CD8-positive, alpha-beta memory T cell (primary cell): Measurements from ENCODE around the gene POC1B. TPM values are rescaled to one million over a fixed set of nuclear protein-coding genes. Genes with fewer than 3 reads are reported as not detected.
A peak's percentile ranks its signal among the peaks of the same experiment; 100 is the strongest.

Source experiments
- CTCF ChIA-PET: fragments of 350-600 bp; sonication (Branson Sonifier 250); formaldehyde crosslinking; loops from one replicate; lab custom pipeline; 2021; ENCODE audit warnings: antibody characterized with exemption; lab: Charles Lee
- POLR2A ChIA-PET: fragments of 350-600 bp; sonication (Branson Sonifier 250); formaldehyde crosslinking; loops from one replicate; lab custom pipeline; 2021; ENCODE audit warnings: antibody characterized with exemption; lab: Charles Lee
- DNase-seq, 5 donors: peaks; one replicate each; pipeline versions ENCODE4 v3.0.0 to v3.0.0-alpha.2; 2020 to 2022; ENCODE audit warnings: mixed read lengths in 1 of 5
- H3K27ac ChIP-seq: one replicate; pipeline ENCODE4 v1.7.0; 2013; ENCODE audit warnings: low read depth, mild to moderate bottlenecking, low read length, moderate library complexity
- H3K27me3 ChIP-seq: 2 replicates; pipeline ENCODE4 v1.7.0; 2013; ENCODE audit warnings: low read length, mild to moderate bottlenecking; ENCODE audit not compliant: insufficient read depth, poor library complexity, severe bottlenecking
- H3K36me3 ChIP-seq: 2 replicates; pipeline ENCODE4 v1.7.0; 2013; ENCODE audit warnings: mild to moderate bottlenecking, low read length, moderate library complexity; ENCODE audit not compliant: insufficient read depth
- H3K4me1 ChIP-seq: 2 replicates; pipeline ENCODE4 v1.7.0; 2013; ENCODE audit warnings: mild to moderate bottlenecking, low read length, moderate library complexity; ENCODE audit not compliant: insufficient read depth
- H3K4me3 ChIP-seq: 2 replicates; pipeline ENCODE4 v1.7.0; 2013; ENCODE audit warnings: mild to moderate bottlenecking, low read length
- H3K9me3 ChIP-seq: 2 replicates; pipeline ENCODE4 v1.7.0; 2013; ENCODE audit warnings: mild to moderate bottlenecking, low read length
- H3K27ac Mint-ChIP-seq, 8 donors: one replicate each; pipeline ENCODE4 v1.8.0; 2020 to 2021; ENCODE audit warnings: mixed read lengths in 8 of 8, mild to moderate bottlenecking in 6 of 8, inconsistent platforms in 3 of 8, moderate library complexity in 3 of 8
- H3K27me3 Mint-ChIP-seq, 2 donors: one replicate each; pipeline ENCODE4 v1.8.0; 2020 to 2021; ENCODE audit warnings: mixed read lengths in 2 of 2, mild to moderate bottlenecking in 1 of 2, moderate library complexity in 1 of 2
- H3K36me3 Mint-ChIP-seq, 3 donors: one replicate each; pipeline ENCODE4 v1.8.0; 2020 to 2021; ENCODE audit warnings: mixed read lengths in 3 of 3, inconsistent platforms in 1 of 3, mild to moderate bottlenecking in 1 of 3
- H3K4me1 Mint-ChIP-seq, 3 donors: one replicate each; pipeline ENCODE4 v1.8.0; 2020 to 2021; ENCODE audit warnings: mixed read lengths in 3 of 3, inconsistent platforms in 1 of 3, mild to moderate bottlenecking in 1 of 3
- H3K4me3 Mint-ChIP-seq, 7 donors: one replicate each; pipeline ENCODE4 v1.8.0; 2020 to 2021; ENCODE audit warnings: mixed read lengths in 7 of 7, mild to moderate bottlenecking in 6 of 7, moderate library complexity in 4 of 7, inconsistent platforms in 2 of 7
- H3K9me3 Mint-ChIP-seq, 5 donors: one replicate each; pipeline ENCODE4 v1.8.0; 2020 to 2022; ENCODE audit warnings: mixed read lengths in 5 of 5, mild to moderate bottlenecking in 3 of 5, moderate library complexity in 2 of 5, inconsistent platforms in 1 of 5
- polyA plus RNA-seq: library from polyadenylated mRNA; unstranded; fragments of 300-500 nt; fragmentation: Illumina TruSeq; gene quantifications from one replicate; pipeline ENCODE4 v1.2.3, GENCODE V29; 2021
- total RNA-seq, 2 experiments: library from RNA; stranded (reverse); gene quantifications; one replicate each; pipeline ENCODE4 v1.2.3, GENCODE V29; 2021

Gene POC1B
- total and polyA plus RNA-seq, 3 experiments from 2014 or later, result 21.8 to 38.9 (median 22.6) TPM

GRCh38 chr12:89566615-89567014, 40.8 kb upstream of the POC1B start:
- ChIA-PET CTCF (interaction anchor here (0.9 kb wide), 1 partner anchor 42 kb away, joined by 3 read pairs; the partner anchor contains the start of gene GALNT4), POLR2A (no interaction called here)
- Mint-ChIP-seq H3K9me3 (no peaks in the 10 kb centered on the region), H3K4me3 (no peak overlapping the region), H3K36me3 (peaks cover 0 to 31% (median 3%) of the 10 kb centered on the region in 3 donors), H3K27ac (no peak overlapping the region), H3K27me3 (no peaks in the 10 kb centered on the region), H3K4me1 (no peaks in the 10 kb centered on the region)
- no peaks in the 10 kb centered on the region for H3K27me3 ChIP-seq
- DNase-seq, result no peak
- no peaks in the 10 kb centered on the region for H3K4me1 ChIP-seq
- no peaks in the 10 kb centered on the region for H3K36me3 ChIP-seq
- no peaks in the 10 kb centered on the region for H3K9me3 ChIP-seq
- no peak overlapping the region for H3K4me3 ChIP-seq
- H3K27ac ChIP-seq, result no peak overlapping the region

GRCh38 chr12:89565002-89565401, 39.2 kb upstream of the POC1B start:
- Mint-ChIP-seq H3K27ac (no peak overlapping the region), H3K27me3 (no peaks in the 10 kb centered on the region), H3K4me3 (no peak overlapping the region), H3K4me1 (no peaks in the 10 kb centered on the region), H3K36me3 (peaks cover 0 to 24% (median 3%) of the 10 kb centered on the region in 3 donors), H3K9me3 (no peaks in the 10 kb centered on the region)
- no peak for DNase-seq
- Histone ChIP-seq H3K4me1 (no peaks in the 10 kb centered on the region), H3K36me3 (no peaks in the 10 kb centered on the region), H3K9me3 (no peaks in the 10 kb centered on the region), H3K4me3 (no peak overlapping the region), H3K27me3 (no peaks in the 10 kb centered on the region), H3K27ac (no peak overlapping the region)
- ChIA-PET CTCF (no interaction called here), POLR2A (no interaction called here)

GRCh38 chr12:89559753-89560152, 33.9 kb upstream of the POC1B start:
- no peak overlapping the region for H3K4me3 Mint-ChIP-seq
- no peaks in the 10 kb centered on the region for H3K27me3 Mint-ChIP-seq
- H3K9me3 Mint-ChIP-seq, result no peaks in the 10 kb centered on the region
- Histone ChIP-seq H3K27ac (no peak overlapping the region), H3K27me3 (no peaks in the 10 kb centered on the region), H3K4me1 (no peaks in the 10 kb centered on the region), H3K9me3 (no peaks in the 10 kb centered on the region), H3K4me3 (no peak overlapping the region), H3K36me3 (no peaks in the 10 kb centered on the region)
- no peak for DNase-seq
- H3K4me1 Mint-ChIP-seq, result no peaks in the 10 kb centered on the region
- ChIA-PET POLR2A (no interaction called here), CTCF (no interaction called here)
- peaks cover 0 to 19% (median 2%) of the 10 kb centered on the region in 3 donors for H3K36me3 Mint-ChIP-seq
- no peak overlapping the region for H3K27ac Mint-ChIP-seq

- no peak overlapping the region for H3K4me3 Mint-ChIP-seq
- CTCF ChIA-PET, result no interaction called here
Measured at GRCh38 chr12:89556976-89557375, 31.1 kb upstream of the POC1B start.

GRCh38 chr12:89552376-89552775, 26.5 kb upstream of the POC1B start:
- CTCF ChIA-PET, result no interaction called here
- POLR2A ChIA-PET, result no interaction called here
- H3K4me3 ChIP-seq, result no peak overlapping the region
- peaks cover 4% of the 10 kb centered on the region in 2 donors for H3K27me3 Mint-ChIP-seq
- H3K27ac ChIP-seq, result no peak overlapping the region
- H3K4me1 Mint-ChIP-seq, result no peaks in the 10 kb centered on the region
- no peaks in the 10 kb centered on the region for H3K4me1 ChIP-seq
- no peaks in the 10 kb centered on the region for H3K27me3 ChIP-seq
- peaks cover 0 to 5% (median 3%) of the 10 kb centered on the region in 3 donors for H3K36me3 Mint-ChIP-seq
- peaks cover 0 to 5% (median 0%) of the 10 kb centered on the region in 5 donors for H3K9me3 Mint-ChIP-seq
- H3K27ac Mint-ChIP-seq, result no peak overlapping the region
- H3K4me3 Mint-ChIP-seq, result no peak overlapping the region
- H3K36me3 ChIP-seq, result no peaks in the 10 kb centered on the region
- H3K9me3 ChIP-seq, result no peaks in the 10 kb centered on the region
- no peak for DNase-seq

More at GRCh38 chr12:89556976-89557375, 31.1 kb upstream of the POC1B start:
- Histone ChIP-seq H3K9me3 (no peaks in the 10 kb centered on the region), H3K4me3 (no peak overlapping the region), H3K27ac (no peak overlapping the region), H3K4me1 (no peaks in the 10 kb centered on the region), H3K36me3 (no peaks in the 10 kb centered on the region), H3K27me3 (no peaks in the 10 kb centered on the region)
- Mint-ChIP-seq H3K4me1 (no peaks in the 10 kb centered on the region), H3K27me3 (peaks cover 4% of the 10 kb centered on the region in 2 donors), H3K9me3 (peaks cover 0 to 5% (median 0%) of the 10 kb centered on the region in 5 donors), H3K27ac (no peak overlapping the region), H3K36me3 (peaks cover 0 to 6% (median 5%) of the 10 kb centered on the region in 3 donors)
- DNase-seq, result no peak
- POLR2A ChIA-PET, result no interaction called here

- Histone ChIP-seq H3K4me3 (no peak overlapping the region), H3K27me3 (no peaks in the 10 kb centered on the region), H3K36me3 (no peaks in the 10 kb centered on the region), H3K4me1 (no peaks in the 10 kb centered on the region), H3K9me3 (no peaks in the 10 kb centered on the region), H3K27ac (no peak overlapping the region)
- ChIA-PET CTCF (no interaction called here), POLR2A (no interaction called here)
- Mint-ChIP-seq H3K36me3 (peaks cover 0 to 5% (median 3%) of the 10 kb centered on the region in 3 donors), H3K27ac (peak overlapping the region in 1 of 8 donors; percentile 35), H3K4me3 (no peak overlapping the region), H3K4me1 (no peaks in the 10 kb centered on the region), H3K27me3 (peaks cover 4 to 6% of the 10 kb centered on the region in 2 donors), H3K9me3 (peaks cover 0 to 5% (median 0%) of the 10 kb centered on the region in 5 donors)
- no peak for DNase-seq
Measured at GRCh38 chr12:89551747-89552146, 25.9 kb upstream of the POC1B start.

GRCh38 chr12:89547101-89547500, 21.3 kb upstream of the POC1B start:
- CTCF ChIA-PET, result no interaction called here
- H3K4me3 Mint-ChIP-seq, result no peak overlapping the region

GRCh38 chr12:89546151-89546550, 20.3 kb upstream of the POC1B start:
- Histone ChIP-seq H3K27me3 (no peaks in the 10 kb centered on the region), H3K36me3 (no peaks in the 10 kb centered on the region), H3K27ac (no peak overlapping the region), H3K4me3 (no peak overlapping the region), H3K9me3 (no peaks in the 10 kb centered on the region), H3K4me1 (peaks cover 6% of the 10 kb centered on the region)
- DNase-seq, result no peak
- CTCF ChIA-PET, result interaction anchor here (8.3 kb wide), 1 partner anchor 557 kb away, joined by 50 read pairs; no protein-coding TSS in a partner anchor
- Mint-ChIP-seq H3K36me3 (no peaks in the 10 kb centered on the region), H3K27ac (no peak overlapping the region), H3K4me3 (no peak overlapping the region), H3K27me3 (peaks cover 0 to 2% of the 10 kb centered on the region in 2 donors), H3K4me1 (peaks cover 5 to 7% (median 6%) of the 10 kb centered on the region in 3 donors), H3K9me3 (no peaks in the 10 kb centered on the region)
- POLR2A ChIA-PET, result no interaction called here

More at GRCh38 chr12:89547101-89547500, 21.3 kb upstream of the POC1B start:
- Histone ChIP-seq H3K9me3 (no peaks in the 10 kb centered on the region), H3K27me3 (no peaks in the 10 kb centered on the region), H3K36me3 (no peaks in the 10 kb centered on the region), H3K4me3 (no peak overlapping the region), H3K4me1 (peaks cover 6% of the 10 kb centered on the region), H3K27ac (no peak overlapping the region)
- DNase-seq, result no peak
- H3K4me1 Mint-ChIP-seq, result peaks cover 4 to 7% (median 6%) of the 10 kb centered on the region in 3 donors
- H3K27ac Mint-ChIP-seq, result peak overlapping the region in 1 of 8 donors; percentile 43
- peaks cover 0 to 2% of the 10 kb centered on the region in 2 donors for H3K27me3 Mint-ChIP-seq
- H3K36me3 Mint-ChIP-seq, result no peaks in the 10 kb centered on the region
- POLR2A ChIA-PET, result no interaction called here
- H3K9me3 Mint-ChIP-seq, result no peaks in the 10 kb centered on the region
